ENCODE results near the gene HABP2. TPM values are rescaled to one million over a fixed set of nuclear protein-coding genes. Genes with fewer than 3 reads are reported as not detected.

The HABP2 gene
- polyA plus RNA-seq, 3 donors = not detected

DNA sequence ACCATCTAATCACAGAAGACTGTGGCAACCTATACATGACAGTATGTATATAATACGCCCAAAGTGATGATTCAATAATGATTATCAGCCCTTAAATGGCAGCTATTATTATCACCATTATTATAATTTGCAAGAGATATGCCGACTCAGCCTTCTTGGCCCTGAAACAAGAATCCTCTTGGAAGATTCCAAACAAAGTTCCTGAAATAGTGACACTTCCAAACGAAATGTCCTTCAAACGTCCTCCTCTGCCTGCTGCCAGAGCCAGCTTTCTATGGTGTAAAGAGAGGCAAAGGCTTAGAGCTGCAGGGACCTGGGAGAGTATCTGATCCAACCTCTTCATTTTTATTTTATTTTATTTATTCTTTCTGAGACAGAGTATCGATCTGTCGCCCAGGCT lies 75.0 kb downstream of the HABP2 start:
- TF ChIP-seq, protein P1, sequence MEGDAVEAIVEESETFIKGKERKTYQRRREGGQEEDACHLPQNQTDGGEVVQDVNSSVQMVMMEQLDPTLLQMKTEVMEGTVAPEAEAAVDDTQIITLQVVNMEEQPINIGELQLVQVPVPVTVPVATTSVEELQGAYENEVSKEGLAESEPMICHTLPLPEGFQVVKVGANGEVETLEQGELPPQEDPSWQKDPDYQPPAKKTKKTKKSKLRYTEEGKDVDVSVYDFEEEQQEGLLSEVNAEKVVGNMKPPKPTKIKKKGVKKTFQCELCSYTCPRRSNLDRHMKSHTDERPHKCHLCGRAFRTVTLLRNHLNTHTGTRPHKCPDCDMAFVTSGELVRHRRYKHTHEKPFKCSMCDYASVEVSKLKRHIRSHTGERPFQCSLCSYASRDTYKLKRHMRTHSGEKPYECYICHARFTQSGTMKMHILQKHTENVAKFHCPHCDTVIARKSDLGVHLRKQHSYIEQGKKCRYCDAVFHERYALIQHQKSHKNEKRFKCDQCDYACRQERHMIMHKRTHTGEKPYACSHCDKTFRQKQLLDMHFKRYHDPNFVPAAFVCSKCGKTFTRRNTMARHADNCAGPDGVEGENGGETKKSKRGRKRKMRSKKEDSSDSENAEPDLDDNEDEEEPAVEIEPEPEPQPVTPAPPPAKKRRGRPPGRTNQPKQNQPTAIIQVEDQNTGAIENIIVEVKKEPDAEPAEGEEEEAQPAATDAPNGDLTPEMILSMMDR (IDR thresholded peaks at IDR 0.05) = no peak
- Histone ChIP-seq H3K9me3 (replicated peaks in 1 of 2; ENCODE audit: control insufficient read depth in 1 of 2, insufficient read depth in 1 of 2, low read length in 2 of 2) (no peaks in the 10 kb centered on the region), H2AFZ (ENCODE audit: insufficient read depth, low read depth, low read length, poor library complexity, severe bottlenecking) (no peak overlapping the region), H3K9ac (ENCODE audit: insufficient read depth, low read length, poor library complexity, severe bottlenecking) (no peak overlapping the region), H3K27ac (ENCODE audit: low read depth in 1 of 2, low read length in 2 of 2) (no peak overlapping the region), H3K36me3 (replicated peaks in 1 of 2; ENCODE audit: control insufficient read depth in 1 of 2, insufficient read depth in 2 of 2, low read length in 2 of 2) (no peaks in the 10 kb centered on the region), H3K79me2 (ENCODE audit: insufficient read depth, low read length) (no peaks in the 10 kb centered on the region), H3K27me3 (ENCODE audit: control insufficient read depth in 2 of 2, insufficient read depth in 2 of 2, low read length in 2 of 2) (no peaks in the 10 kb centered on the region), H3K4me3 (replicated peaks in 1 of 3; ENCODE audit: low read depth in 2 of 3, low read length in 3 of 3) (no peak overlapping the region), H3K4me1 (ENCODE audit: control insufficient read depth in 1 of 2, insufficient read depth in 2 of 2, low read length in 2 of 2) (no peaks in the 10 kb centered on the region), H4K20me1 (ENCODE audit: insufficient read depth, low read length) (no peaks in the 10 kb centered on the region), H3K4me2 (replicated peaks; ENCODE audit: extremely low read depth, low read length, poor library complexity, severe bottlenecking) (no peak overlapping the region)
- Mint-ChIP-seq H3K36me3 (no peaks in the 10 kb centered on the region), H3K4me1 (no peaks in the 10 kb centered on the region), H3K27me3 (ENCODE audit: low read depth in 3 of 3) (peaks cover 3 to 8% (median 6%) of the 10 kb centered on the region in 3 donors), H3K9me3 (peaks cover 0 to 2% (median 0%) of the 10 kb centered on the region in 7 donors), H3K4me3 (no peak overlapping the region), H3K27ac (no peak overlapping the region)
- intact Hi-C loops (cut with micrococcal nuclease) = no loop called here
- DNase-seq = no peak
- WGBS (ENCODE audit: insufficient coverage) = 94% methylated on average over 3 of the region's 6 CpGs

DNA sequence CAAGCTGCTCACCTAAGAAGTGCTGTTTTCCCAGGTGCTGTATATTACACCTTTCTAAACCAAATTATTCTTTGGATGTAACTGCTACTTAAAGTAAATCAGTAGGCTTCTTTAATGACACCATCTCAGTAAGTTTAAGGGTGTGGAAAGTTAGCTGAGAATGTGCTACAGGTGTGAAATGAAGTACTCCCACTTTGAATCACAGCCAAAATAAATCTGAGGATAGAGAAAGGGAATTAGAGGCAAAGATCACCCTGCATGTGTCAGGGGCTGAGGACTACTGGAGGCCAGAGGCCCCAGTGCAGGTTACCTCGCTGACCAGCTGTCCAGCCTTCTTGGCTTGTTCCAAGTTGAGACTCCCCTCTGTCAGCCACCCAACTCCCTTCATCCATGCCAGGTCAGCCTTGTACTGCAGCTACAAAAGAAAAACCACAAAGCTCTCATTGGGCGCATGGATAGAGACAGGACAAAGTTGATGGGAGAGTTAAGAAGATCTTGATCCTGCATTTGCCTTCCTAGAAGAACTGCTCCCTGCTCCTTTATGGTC lies 75.8 kb downstream of the HABP2 start:
- Histone ChIP-seq H3K27me3 (ENCODE audit: control insufficient read depth in 2 of 2, insufficient read depth in 2 of 2, low read length in 2 of 2) (no peaks in the 10 kb centered on the region), H4K20me1 (ENCODE audit: insufficient read depth, low read length) (no peaks in the 10 kb centered on the region), H3K9ac (ENCODE audit: insufficient read depth, low read length, poor library complexity, severe bottlenecking) (no peak overlapping the region), H3K4me1 (ENCODE audit: control insufficient read depth in 1 of 2, insufficient read depth in 2 of 2, low read length in 2 of 2) (no peaks in the 10 kb centered on the region), H3K79me2 (ENCODE audit: insufficient read depth, low read length) (no peaks in the 10 kb centered on the region), H3K36me3 (replicated peaks in 1 of 2; ENCODE audit: control insufficient read depth in 1 of 2, insufficient read depth in 2 of 2, low read length in 2 of 2) (no peaks in the 10 kb centered on the region), H3K4me2 (replicated peaks; ENCODE audit: extremely low read depth, low read length, poor library complexity, severe bottlenecking) (no peak overlapping the region), H3K27ac (ENCODE audit: low read depth in 1 of 2, low read length in 2 of 2) (no peak overlapping the region), H3K9me3 (replicated peaks in 1 of 2; ENCODE audit: control insufficient read depth in 1 of 2, insufficient read depth in 1 of 2, low read length in 2 of 2) (no peaks in the 10 kb centered on the region), H3K4me3 (replicated peaks in 1 of 3; ENCODE audit: low read depth in 2 of 3, low read length in 3 of 3) (no peak overlapping the region), H2AFZ (ENCODE audit: insufficient read depth, low read depth, low read length, poor library complexity, severe bottlenecking) (no peak overlapping the region)
- TF ChIP-seq, protein P1 (IDR thresholded peaks at IDR 0.05) = no peak
- H3K4me1 Mint-ChIP-seq = no peaks in the 10 kb centered on the region
- peaks cover 3 to 8% (median 6%) of the 10 kb centered on the region in 3 donors for H3K27me3 Mint-ChIP-seq (ENCODE audit: low read depth in 3 of 3)
- no peak for DNase-seq
- H3K9me3 Mint-ChIP-seq = peaks cover 0 to 2% (median 0%) of the 10 kb centered on the region in 7 donors
- WGBS (ENCODE audit: insufficient coverage) = no CpG with 5 or more reads among the region's 2 CpGs
- intact Hi-C loops (cut with micrococcal nuclease) = no loop called here
- H3K4me3 Mint-ChIP-seq = no peak overlapping the region
- no peak overlapping the region for H3K27ac Mint-ChIP-seq
- no peaks in the 10 kb centered on the region for H3K36me3 Mint-ChIP-seq

Data from CD14-positive monocyte (primary cell).